ENCODE data around the gene CARD8.

Gene CARD8

GRCh38 chr19:48206397-48207093, 49.2 kb downstream of the CARD8 start:
- no peak for DNase-seq

GRCh38 chr19:48203794-48204628, 51.7 kb downstream of the CARD8 start:
- DNase-seq = peak; percentile 95

GRCh38 chr19:48203222-48203793, 52.4 kb downstream of the CARD8 start:
- no peak for DNase-seq

GRCh38 chr19:48196933-48197665, 58.6 kb downstream of the CARD8 start:
- peak; percentile 6 for DNase-seq

- DNase-seq = no peak
Observed at GRCh38 chr19:48196321-48196763, 59.4 kb downstream of the CARD8 start.

GRCh38 chr19:48194844-48195830, 60.6 kb downstream of the CARD8 start:
- no peak for DNase-seq

GRCh38 chr19:48194041-48194843, 61.5 kb downstream of the CARD8 start:
- DNase-seq = no peak

GRCh38 chr19:48192750-48193149, 63.0 kb downstream of the CARD8 start:
- DNase-seq = no peak

- no peak for DNase-seq
Observed at GRCh38 chr19:48190885-48191284, 64.8 kb downstream of the CARD8 start.

- peak; percentile 29 for DNase-seq
Observed at GRCh38 chr19:48190288-48190884, 65.3 kb downstream of the CARD8 start.

GRCh38 chr19:48186541-48186991, 69.1 kb downstream of the CARD8 start:
- DNase-seq = no peak

- DNase-seq = no peak
Observed at GRCh38 chr19:48186015-48186414, 69.7 kb downstream of the CARD8 start.

GRCh38 chr19:48183356-48183755, 72.4 kb downstream of the CARD8 start:
- DNase-seq = no peak

- DNase-seq = no peak
Observed at GRCh38 chr19:48182434-48182833, 73.3 kb downstream of the CARD8 start.

GRCh38 chr19:48181505-48181904, 74.2 kb downstream of the CARD8 start:
- no peak for DNase-seq

- no peak for DNase-seq
Observed at GRCh38 chr19:48176226-48176625, 79.5 kb downstream of the CARD8 start.

GRCh38 chr19:48175578-48175977, 80.1 kb downstream of the CARD8 start:
- no peak for DNase-seq

GRCh38 chr19:48174445-48175030, 81.2 kb downstream of the CARD8 start:
- no peak for DNase-seq

- DNase-seq = no peak
Observed at GRCh38 chr19:48171710-48172109, 84.0 kb downstream of the CARD8 start.

GRCh38 chr19:48170817-48171347, 84.8 kb downstream of the CARD8 start:
- DNase-seq = no peak

Data from fibroblast of upper back skin (primary cell).